Panc1 (cell line): ENCODE measurements around the gene ACAT2.
"Not testable (repeated sequence)": the region's sequence is repeated elsewhere in the genome, so short reads cannot be mapped to it uniquely, and the experiment has no call there.

Experiments
- CTCF ChIP-seq: fragments of 450-650 bp; IDR thresholded peaks from 2 replicates; pipeline ENCODE4 v1.5.1; 2017; ENCODE audit warnings: mild to moderate bottlenecking
- POLR2AphosphoS5 ChIP-seq: IDR thresholded peaks from 2 replicates; pipeline ENCODE4 v1.6.1; 2012; ENCODE audit warnings: mild to moderate bottlenecking, low read depth, low read length, moderate library complexity
- REST ChIP-seq, 2 experiments: IDR thresholded peaks; 2 replicates each; pipeline ENCODE4 v1.6.1; 2011 to 2012; ENCODE audit warnings: low read depth in 2 of 2, control low read depth in 1 of 2, low read length in 1 of 2, mild to moderate bottlenecking in 1 of 2, moderate library complexity in 1 of 2; ENCODE audit not compliant: insufficient read depth in 1 of 2
- SIN3A ChIP-seq: IDR thresholded peaks from 2 replicates; pipeline ENCODE4 v1.6.1; 2012; ENCODE audit warnings: low read depth, mild to moderate bottlenecking, low read length, moderate library complexity, borderline replicate concordance; ENCODE audit not compliant: insufficient read depth

DNA sequence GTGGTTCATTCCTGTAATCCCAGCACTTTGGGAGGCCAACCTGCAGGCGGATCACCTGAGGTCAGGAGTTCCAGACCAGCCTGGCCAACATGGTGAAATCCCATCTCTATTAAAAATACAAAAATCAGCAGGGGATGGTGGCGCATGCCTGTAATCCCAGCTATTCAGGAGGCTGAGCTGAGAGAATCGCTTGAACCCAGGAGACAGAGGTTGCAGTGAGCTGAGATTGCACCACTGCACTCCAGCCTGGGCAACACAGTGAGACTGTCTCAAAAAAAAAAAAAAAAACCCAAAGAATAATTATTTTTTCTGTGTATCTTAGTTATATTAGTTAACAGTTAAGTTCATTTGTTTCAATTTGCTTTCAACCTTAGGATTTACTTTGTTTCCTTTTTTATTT lies 36.6 kb upstream of the ACAT2 start:
- TF ChIP-seq CTCF; POLR2AphosphoS5; SIN3A; REST (IDR thresholded peaks at IDR 0.05; ENCODE audit: insufficient read depth in 1 of 2, low read depth in 2 of 2, low read length in 1 of 2): not testable (repeated sequence)
